Progenitor cell of endocrine pancreas (in vitro differentiated cells): ENCODE results near the gene HTD2. TPM values are rescaled to one million over a fixed set of nuclear protein-coding genes. Genes with fewer than 3 reads are reported as not detected.
"Not testable (repeated sequence)": the region's sequence is repeated elsewhere in the genome, so short reads cannot be mapped to it uniquely, and the experiment has no call there.

Experiments
- DNase-seq: peaks from one replicate; pipeline ENCODE4 v3.0.0; 2021; ENCODE audit warnings: low spot score; ENCODE audit not compliant: unreplicated experiment
- H3K27ac Mint-ChIP-seq: 2 replicates; pipeline ENCODE4 v1.8.0; 2021; ENCODE audit warnings: mild to moderate bottlenecking, moderate library complexity, mixed read lengths
- H3K27me3 Mint-ChIP-seq: 2 replicates; pipeline ENCODE4 v1.8.0; 2021; ENCODE audit warnings: mixed read lengths
- H3K36me3 Mint-ChIP-seq: 2 replicates; pipeline ENCODE4 v1.8.0; 2022; ENCODE audit warnings: mixed read lengths; ENCODE audit not compliant: insufficient read depth
- H3K4me1 Mint-ChIP-seq: 2 replicates; pipeline ENCODE4 v1.8.0; 2021; ENCODE audit warnings: low read depth, mixed read lengths
- H3K4me3 Mint-ChIP-seq: 2 replicates; pipeline ENCODE4 v1.8.0; 2021; ENCODE audit warnings: low read depth, mild to moderate bottlenecking, moderate library complexity, mixed read lengths
- H3K9me3 Mint-ChIP-seq: 2 replicates; pipeline ENCODE4 v1.8.0; 2021; ENCODE audit warnings: low read depth, mixed read lengths
- total RNA-seq: library from RNA; stranded (reverse); gene quantifications from 2 replicates; pipeline ENCODE4 v1.2.1, GENCODE V29; 2021
- TF ChIP-seq, protein P1 (sequence below): fragments of 200-600 bp; sonication (generic); IDR thresholded peaks from one replicate; pipeline ENCODE4 v1.5.0; 2021; ENCODE audit warnings: antibody characterized with exemption, mild to moderate bottlenecking; ENCODE audit not compliant: unreplicated experiment

HTD2 gene
- total RNA-seq, 1 donor from 2014 or later: 10.7 TPM

DNA sequence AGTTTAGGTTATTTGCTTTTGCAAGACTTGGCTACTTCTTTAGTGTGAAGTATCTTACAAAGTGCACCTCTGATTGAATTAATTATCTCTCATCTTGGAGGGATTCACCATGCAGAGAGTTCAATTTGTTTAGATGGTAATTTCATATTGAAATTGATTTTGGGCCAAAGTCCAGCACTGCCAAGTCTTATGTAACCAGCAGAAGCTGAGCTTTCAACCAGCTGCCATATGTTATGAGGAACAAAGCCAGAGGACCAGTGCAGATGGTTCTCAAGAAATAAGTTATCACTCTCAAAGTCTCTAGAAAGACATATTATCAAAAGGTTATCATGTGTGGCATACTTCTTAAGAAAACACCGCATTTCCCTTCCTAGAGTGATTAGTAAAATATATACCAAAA lies 39.7 kb upstream of the HTD2 start:
- Mint-ChIP-seq H3K9me3 (no peaks in the 10 kb centered on the region), H3K4me3 (no peak overlapping the region), H3K27me3 (no peaks in the 10 kb centered on the region), H3K27ac (no peak overlapping the region), H3K36me3 (peaks cover 1% of the 10 kb centered on the region), H3K4me1 (no peaks in the 10 kb centered on the region)
- TF ChIP-seq, protein P1, sequence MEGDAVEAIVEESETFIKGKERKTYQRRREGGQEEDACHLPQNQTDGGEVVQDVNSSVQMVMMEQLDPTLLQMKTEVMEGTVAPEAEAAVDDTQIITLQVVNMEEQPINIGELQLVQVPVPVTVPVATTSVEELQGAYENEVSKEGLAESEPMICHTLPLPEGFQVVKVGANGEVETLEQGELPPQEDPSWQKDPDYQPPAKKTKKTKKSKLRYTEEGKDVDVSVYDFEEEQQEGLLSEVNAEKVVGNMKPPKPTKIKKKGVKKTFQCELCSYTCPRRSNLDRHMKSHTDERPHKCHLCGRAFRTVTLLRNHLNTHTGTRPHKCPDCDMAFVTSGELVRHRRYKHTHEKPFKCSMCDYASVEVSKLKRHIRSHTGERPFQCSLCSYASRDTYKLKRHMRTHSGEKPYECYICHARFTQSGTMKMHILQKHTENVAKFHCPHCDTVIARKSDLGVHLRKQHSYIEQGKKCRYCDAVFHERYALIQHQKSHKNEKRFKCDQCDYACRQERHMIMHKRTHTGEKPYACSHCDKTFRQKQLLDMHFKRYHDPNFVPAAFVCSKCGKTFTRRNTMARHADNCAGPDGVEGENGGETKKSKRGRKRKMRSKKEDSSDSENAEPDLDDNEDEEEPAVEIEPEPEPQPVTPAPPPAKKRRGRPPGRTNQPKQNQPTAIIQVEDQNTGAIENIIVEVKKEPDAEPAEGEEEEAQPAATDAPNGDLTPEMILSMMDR: no peak
- DNase-seq: no peak

DNA sequence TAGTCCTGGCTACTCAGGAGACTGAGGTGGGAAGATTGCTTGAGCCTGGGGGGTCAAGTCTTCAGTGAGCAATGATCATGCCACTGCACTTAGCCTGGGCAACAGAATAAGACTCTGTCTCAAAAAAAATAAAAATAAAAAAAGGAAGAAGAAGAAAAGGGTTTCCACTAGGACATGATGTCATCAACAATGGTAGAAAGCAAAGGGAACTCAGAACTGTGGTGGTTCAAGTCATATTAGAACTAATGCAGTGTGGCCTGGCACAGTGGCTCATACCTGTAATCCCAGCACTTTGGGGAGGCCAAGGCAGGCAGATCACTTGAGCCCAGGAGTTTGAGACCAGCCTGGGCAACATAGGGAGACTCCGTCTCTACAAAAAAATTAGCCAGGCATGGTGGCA lies 38.8 kb upstream of the HTD2 start:
- not testable (repeated sequence) for H3K27ac Mint-ChIP-seq, H3K4me1 Mint-ChIP-seq, H3K9me3 Mint-ChIP-seq

DNA sequence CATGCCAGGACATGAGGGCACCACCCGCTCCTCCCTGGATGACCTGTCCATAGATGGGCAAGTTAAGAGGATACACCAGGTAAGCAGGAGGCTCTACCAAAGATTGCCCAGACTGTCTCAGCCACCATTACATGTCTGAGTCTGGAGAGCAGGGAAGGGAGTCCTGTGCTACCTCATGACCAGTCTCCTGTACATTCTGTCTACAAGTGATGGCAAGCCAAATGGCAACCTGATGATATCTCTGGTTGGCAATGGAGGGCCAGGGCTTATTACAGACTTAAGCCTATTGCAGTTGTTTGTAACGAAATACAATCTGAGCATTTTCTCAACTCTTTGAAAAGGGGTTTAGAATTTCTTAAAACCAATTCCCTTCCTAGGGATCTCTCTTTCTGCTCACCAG lies 37.0 kb upstream of the HTD2 start:
- no peaks in the 10 kb centered on the region for H3K27me3 Mint-ChIP-seq
- H3K4me1 Mint-ChIP-seq: no peaks in the 10 kb centered on the region
- H3K4me3 Mint-ChIP-seq: no peak overlapping the region
- DNase-seq: no peak
- H3K9me3 Mint-ChIP-seq: no peaks in the 10 kb centered on the region
- peaks cover 9% of the 10 kb centered on the region for H3K36me3 Mint-ChIP-seq
- no peak overlapping the region for H3K27ac Mint-ChIP-seq
- TF ChIP-seq, protein P1: no peak

More for the DNA sequence above, 38.8 kb upstream of the HTD2 start:
- H3K36me3 Mint-ChIP-seq, H3K4me3 Mint-ChIP-seq, DNase-seq, H3K27me3 Mint-ChIP-seq: not testable (repeated sequence)

DNA sequence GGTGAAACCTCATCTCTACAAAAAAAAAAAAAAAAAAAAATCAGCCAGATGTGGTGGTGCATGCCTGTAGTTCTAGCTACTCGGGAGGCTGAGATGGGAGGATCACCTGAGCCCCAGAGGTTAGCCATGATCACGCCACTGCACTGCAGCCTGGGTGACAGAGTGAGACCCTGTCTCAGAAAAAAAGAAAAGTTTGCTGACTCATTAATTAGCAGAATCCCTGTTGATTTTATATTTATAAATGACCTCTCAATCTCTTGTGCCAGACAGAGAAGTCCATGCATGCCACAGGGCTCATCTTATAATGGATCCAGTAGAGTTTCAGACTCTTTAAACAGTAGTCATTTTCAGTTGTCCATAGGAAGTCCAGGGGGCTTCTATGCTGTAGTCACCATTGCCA lies 35.8 kb upstream of the HTD2 start:
- TF ChIP-seq, protein P1: no peak
- Mint-ChIP-seq H3K4me1 (no peaks in the 10 kb centered on the region), H3K4me3 (no peak overlapping the region), H3K36me3 (peaks cover 11% of the 10 kb centered on the region), H3K27me3 (no peaks in the 10 kb centered on the region), H3K9me3 (no peaks in the 10 kb centered on the region), H3K27ac (no peak overlapping the region)
- no peak for DNase-seq

DNA sequence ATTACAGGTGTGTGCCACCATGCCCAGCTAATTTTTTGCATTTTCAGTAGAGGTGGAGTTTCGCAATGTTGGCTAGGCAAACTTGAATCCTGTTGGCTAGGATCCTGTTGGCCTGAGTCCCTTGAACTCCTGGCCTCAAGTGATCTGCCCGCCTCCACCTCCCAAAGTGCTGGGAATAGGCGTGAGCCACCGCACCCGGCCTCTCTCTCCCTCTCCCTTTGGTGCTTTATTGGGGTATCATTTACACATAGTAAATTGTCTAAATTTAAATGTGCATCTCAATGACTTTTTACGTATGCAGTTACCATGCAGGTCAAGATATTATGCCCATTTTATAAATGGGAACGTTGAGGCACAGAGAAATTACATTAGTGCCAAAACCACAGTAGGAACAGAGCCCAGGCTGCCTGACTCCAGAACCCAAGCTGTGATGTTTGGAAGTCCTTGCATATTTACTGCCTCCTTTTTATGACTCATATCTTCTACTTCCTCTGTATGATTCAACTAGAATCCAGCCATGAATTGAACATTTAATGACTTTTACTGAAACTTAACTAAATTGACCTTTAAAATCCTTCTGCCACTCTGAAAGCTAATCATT lies 34.3 kb upstream of the HTD2 start:
- Mint-ChIP-seq H3K4me3 (no peak overlapping the region), H3K4me1 (no peaks in the 10 kb centered on the region), H3K27me3 (no peaks in the 10 kb centered on the region), H3K9me3 (no peaks in the 10 kb centered on the region), H3K36me3 (peaks cover 17% of the 10 kb centered on the region), H3K27ac (no peak overlapping the region)
- no peak for DNase-seq
- TF ChIP-seq, protein P1: no peak

DNA sequence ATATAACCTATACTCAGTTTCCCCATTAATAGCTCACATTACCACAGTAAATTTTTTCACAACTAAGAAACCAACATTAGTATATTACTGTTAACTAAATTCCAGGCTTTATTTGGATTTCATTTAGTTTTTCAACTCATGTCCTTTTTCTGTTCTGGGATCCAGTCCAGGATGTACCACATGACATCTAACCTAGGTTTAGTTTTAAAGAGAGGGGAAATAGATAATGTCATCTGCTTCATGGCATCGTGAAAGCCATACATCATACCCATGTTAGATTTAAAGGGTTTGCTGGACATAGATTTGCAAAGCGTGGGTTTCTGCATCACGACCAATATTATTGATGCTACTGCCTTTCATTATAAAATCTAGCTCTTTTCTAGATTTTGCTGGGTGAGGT lies 33.4 kb upstream of the HTD2 start:
- H3K9me3 Mint-ChIP-seq: no peaks in the 10 kb centered on the region
- H3K4me1 Mint-ChIP-seq: no peaks in the 10 kb centered on the region
- no peak for DNase-seq
- TF ChIP-seq, protein P1: no peak
- no peaks in the 10 kb centered on the region for H3K27me3 Mint-ChIP-seq
- H3K36me3 Mint-ChIP-seq: peaks cover 23% of the 10 kb centered on the region
- no peak overlapping the region for H3K27ac Mint-ChIP-seq
- no peak overlapping the region for H3K4me3 Mint-ChIP-seq

DNA sequence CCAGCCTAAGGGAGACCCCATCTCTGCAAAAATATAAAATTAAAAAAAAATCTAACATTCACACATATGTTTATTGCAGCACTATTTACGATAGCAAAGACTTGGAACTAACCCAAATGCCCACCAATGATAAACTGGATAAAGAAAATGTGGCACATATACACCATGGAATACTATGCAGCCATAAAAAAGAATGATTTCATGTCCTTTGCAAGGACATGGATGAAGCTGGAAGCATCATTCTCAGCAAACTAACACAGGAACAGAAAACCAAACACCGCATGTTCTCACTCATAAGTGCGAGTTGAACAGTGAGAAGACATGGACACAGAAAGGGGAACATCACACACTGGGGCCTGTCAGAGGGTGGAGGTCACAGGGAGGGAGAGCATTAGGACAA lies 33.0 kb upstream of the HTD2 start:
- not testable (repeated sequence) for H3K27ac Mint-ChIP-seq, H3K9me3 Mint-ChIP-seq, DNase-seq, H3K27me3 Mint-ChIP-seq, H3K4me1 Mint-ChIP-seq, H3K4me3 Mint-ChIP-seq
- H3K36me3 Mint-ChIP-seq: peaks cover 25% of the 10 kb centered on the region
